K562 (cell line): ENCODE measurements around the gene NFE2. TPM values are rescaled to one million over a fixed set of nuclear protein-coding genes. Genes with fewer than 3 reads are reported as not detected.
A peak's percentile ranks its signal among the peaks of the same experiment; 100 is the strongest.

Source experiments
- microRNA counts: library from miRNA; unstranded; fragments of <30 nt; microRNA quantifications from one replicate; lab custom pipeline; 2016
- microRNA-seq: library from miRNA; unstranded; fragments of <30 nt; microRNA quantifications from one replicate; pipeline ENCODE4, GENCODE V29; 2018; ENCODE audit warnings: borderline microRNAs expressed
- polyA plus RNA-seq, 8 experiments: library from polyadenylated mRNA; depleted of rRNA in 4 of 8; stranded (reverse) in 5 of 8; unstranded in 3 of 8; fragments of >200 nt; fragmentation: Nextera tagmentation in 2 of 8; fragmentation: Illumina TruSeq in 1 of 8; extraction: Ambion mirVana in 2 of 8; extraction: Trizol in 1 of 8; gene quantifications; 2 replicates each; pipeline versions ENCODE4 v1.2.1 to v1.2.3, GENCODE V29; 2011 to 2014; ENCODE audit warnings: inconsistent platforms in 1 of 8, missing spikeins in 1 of 8
- small RNA-seq: library from RNA; depleted of rRNA; stranded (forward); fragments of <200 nt; gene quantifications from one replicate; pipeline ENCODE3, GENCODE V24; 2014
- total RNA-seq, 7 experiments: library from RNA; depleted of rRNA in 6 of 7; stranded (reverse); fragments of >200 nt in 6 of 7; fragmentation: Illumina TruSeq in 2 of 7; extraction: Trizol in 2 of 7; gene quantifications; 2 replicates each; pipeline versions ENCODE4 v1.2.1 to v1.2.3, GENCODE V29; 2011 to 2021; ENCODE audit warnings: low replicate concordance in 1 of 7

NFE2 gene
- total and polyA plus RNA-seq, 9 of the 15 experiments (the other 6 are each of a cell fraction or from before 2014, with no cell fraction given), result 12.3 to 282 (median 208) TPM

MicroRNAs within 50 kb of the gene (microRNA counts, 767-probe panel; counts per million panel counts)
- microRNA hsa-miR-148b-3p (lab: Ali Mortazavi, UCI), result 5,604 counts per million, percentile 93 among the panel's probes with 10 or more counts

Small RNA genes within 50 kb of the gene (microRNA-seq; reads per million reads assigned to microRNA genes)
- gene MIR148B, result 324 reads per million, percentile 87 among the genes with 10 or more reads in this experiment

Small RNA genes within 50 kb of the gene (small RNA-seq; reads per million reads assigned to genes)
- gene MIR148B (632 reads per million, percentile 99 among the genes with 10 or more reads in this experiment), gene RN7SL390P (not detected), gene RN7SL744P (not detected), gene RNU6-950P (not detected)

Other genes with a start within 250 kb of the NFE2 start
Only the 7 nearest of the 11 such genes appear.
- gene SMUG1, start 112.0 kb downstream of the NFE2 start, total RNA-seq (2014; rRNA removed), result 56.4 and 76.2 TPM in 2 replicates
- gene SMUG1, start 112.0 kb downstream of the NFE2 start, total RNA-seq (2014; rRNA removed; fragmentation: Illumina TruSeq; extraction: Trizol), result 29.7 and 38.1 TPM in 2 replicates
- 42.5 and 48.4 TPM in 2 replicates for gene SMUG1, start 112.0 kb downstream of the NFE2 start, total RNA-seq (2015; rRNA removed; fragmentation: Illumina TruSeq; extraction: Trizol)
- 39.4 and 42.4 TPM in 2 replicates for gene SMUG1, start 112.0 kb downstream of the NFE2 start, total RNA-seq (2021)
- gene SMUG1, start 112.0 kb downstream of the NFE2 start, polyA plus RNA-seq (2011; rRNA removed), result 46.7 and 52.4 TPM in 2 replicates
- 49.8 and 55.3 TPM in 2 replicates for gene SMUG1, start 112.0 kb downstream of the NFE2 start, polyA plus RNA-seq (2014; fragmentation: Illumina TruSeq; extraction: Trizol)
- 100 to 1,000 TPM; 106 to 117 TPM for gene SMUG1, start 112.0 kb downstream of the NFE2 start, polyA plus RNA-seq (2014; fragmentation: Nextera tagmentation; extraction: Ambion mirVana)
- gene SMUG1, start 112.0 kb downstream of the NFE2 start, polyA plus RNA-seq (2014; rRNA removed), result 56.6 and 84.5 TPM in 2 replicates
- gene CBX5, start 20.9 kb downstream of the NFE2 start, total RNA-seq (2014; rRNA removed), result 41.8 and 50.5 TPM in 2 replicates
- 80.2 and 106 TPM in 2 replicates for gene CBX5, start 20.9 kb downstream of the NFE2 start, total RNA-seq (2014; rRNA removed; fragmentation: Illumina TruSeq; extraction: Trizol)
- 55.3 and 60.8 TPM in 2 replicates for gene CBX5, start 20.9 kb downstream of the NFE2 start, total RNA-seq (2015; rRNA removed; fragmentation: Illumina TruSeq; extraction: Trizol)
- 72.6 and 82.3 TPM in 2 replicates for gene CBX5, start 20.9 kb downstream of the NFE2 start, total RNA-seq (2021)
- gene CBX5, start 20.9 kb downstream of the NFE2 start, polyA plus RNA-seq (2011; rRNA removed), result 81.2 and 102 TPM in 2 replicates
- gene CBX5, start 20.9 kb downstream of the NFE2 start, polyA plus RNA-seq (2014; fragmentation: Illumina TruSeq; extraction: Trizol), result 51.2 and 59.2 TPM in 2 replicates
- gene CBX5, start 20.9 kb downstream of the NFE2 start, polyA plus RNA-seq (2014; fragmentation: Nextera tagmentation; extraction: Ambion mirVana), result 10 to 100 TPM; 49.8 to 53.2 TPM
- gene CBX5, start 20.9 kb downstream of the NFE2 start, polyA plus RNA-seq (2014; rRNA removed), result 32.6 and 39.3 TPM in 2 replicates
- 1,166 and 1,242 TPM in 2 replicates for gene HNRNPA1, start 20.3 kb downstream of the NFE2 start, total RNA-seq (2014; rRNA removed)
- gene HNRNPA1, start 20.3 kb downstream of the NFE2 start, total RNA-seq (2014; rRNA removed; fragmentation: Illumina TruSeq; extraction: Trizol), result 1,479 and 1,871 TPM in 2 replicates
- gene HNRNPA1, start 20.3 kb downstream of the NFE2 start, total RNA-seq (2015; rRNA removed; fragmentation: Illumina TruSeq; extraction: Trizol), result 1,215 and 1,277 TPM in 2 replicates
- gene HNRNPA1, start 20.3 kb downstream of the NFE2 start, total RNA-seq (2021), result 1,768 and 1,994 TPM in 2 replicates
- 1,105 and 1,247 TPM in 2 replicates for gene HNRNPA1, start 20.3 kb downstream of the NFE2 start, polyA plus RNA-seq (2011; rRNA removed)
- gene HNRNPA1, start 20.3 kb downstream of the NFE2 start, polyA plus RNA-seq (2014; fragmentation: Illumina TruSeq; extraction: Trizol), result 2,677 and 2,919 TPM in 2 replicates
- 1,000 to 10,000 TPM; 1,815 to 2,152 TPM for gene HNRNPA1, start 20.3 kb downstream of the NFE2 start, polyA plus RNA-seq (2014; fragmentation: Nextera tagmentation; extraction: Ambion mirVana)
- gene HNRNPA1, start 20.3 kb downstream of the NFE2 start, polyA plus RNA-seq (2014; rRNA removed), result 2,590 and 2,703 TPM in 2 replicates
- 137 and 157 TPM in 2 replicates for gene COPZ1, start 24.1 kb upstream of the NFE2 start, total RNA-seq (2014; rRNA removed)
- 233 and 284 TPM in 2 replicates for gene COPZ1, start 24.1 kb upstream of the NFE2 start, total RNA-seq (2014; rRNA removed; fragmentation: Illumina TruSeq; extraction: Trizol)
- gene COPZ1, start 24.1 kb upstream of the NFE2 start, total RNA-seq (2015; rRNA removed; fragmentation: Illumina TruSeq; extraction: Trizol), result 142 and 156 TPM in 2 replicates
- 187 and 192 TPM in 2 replicates for gene COPZ1, start 24.1 kb upstream of the NFE2 start, total RNA-seq (2021)
- 473 and 482 TPM in 2 replicates for gene COPZ1, start 24.1 kb upstream of the NFE2 start, polyA plus RNA-seq (2011; rRNA removed)
- gene COPZ1, start 24.1 kb upstream of the NFE2 start, polyA plus RNA-seq (2014; fragmentation: Illumina TruSeq; extraction: Trizol), result 277 and 293 TPM in 2 replicates
- 100 to 1,000 TPM; 437 to 487 TPM for gene COPZ1, start 24.1 kb upstream of the NFE2 start, polyA plus RNA-seq (2014; fragmentation: Nextera tagmentation; extraction: Ambion mirVana)
- gene COPZ1, start 24.1 kb upstream of the NFE2 start, polyA plus RNA-seq (2014; rRNA removed), result 177 and 232 TPM in 2 replicates
- 0.16 TPM in 1 of 2 replicates, not detected in the other for gene GPR84, start 63.5 kb upstream of the NFE2 start, total RNA-seq (2014; rRNA removed)
- gene GPR84, start 63.5 kb upstream of the NFE2 start, total RNA-seq (2014; rRNA removed; fragmentation: Illumina TruSeq; extraction: Trizol), result 0.11 TPM in 1 of 2 replicates, not detected in the other
- gene GPR84, start 63.5 kb upstream of the NFE2 start, total RNA-seq (2015; rRNA removed; fragmentation: Illumina TruSeq; extraction: Trizol), result not detected in 2 replicates
- gene GPR84, start 63.5 kb upstream of the NFE2 start, total RNA-seq (2021), result not detected in 2 replicates
- 0.16 TPM in 1 of 2 replicates, not detected in the other for gene GPR84, start 63.5 kb upstream of the NFE2 start, polyA plus RNA-seq (2011; rRNA removed)
- gene GPR84, start 63.5 kb upstream of the NFE2 start, polyA plus RNA-seq (2014; fragmentation: Illumina TruSeq; extraction: Trizol), result 0.10 TPM in 1 of 2 replicates, not detected in the other
- under 1 TPM; 0.07 to 0.18 TPM for gene GPR84, start 63.5 kb upstream of the NFE2 start, polyA plus RNA-seq (2014; fragmentation: Nextera tagmentation; extraction: Ambion mirVana)
- gene GPR84, start 63.5 kb upstream of the NFE2 start, polyA plus RNA-seq (2014; rRNA removed), result not detected in 2 replicates
- gene ZNF385A, start 83.7 kb upstream of the NFE2 start, total RNA-seq (2014; rRNA removed), result 15.9 and 17.7 TPM in 2 replicates
- gene ZNF385A, start 83.7 kb upstream of the NFE2 start, total RNA-seq (2014; rRNA removed; fragmentation: Illumina TruSeq; extraction: Trizol), result 3.5 and 3.7 TPM in 2 replicates
- gene ZNF385A, start 83.7 kb upstream of the NFE2 start, total RNA-seq (2015; rRNA removed; fragmentation: Illumina TruSeq; extraction: Trizol), result 5.9 and 8.7 TPM in 2 replicates
- gene ZNF385A, start 83.7 kb upstream of the NFE2 start, total RNA-seq (2021), result 96.5 and 111 TPM in 2 replicates
- 7.7 and 15.6 TPM in 2 replicates for gene ZNF385A, start 83.7 kb upstream of the NFE2 start, polyA plus RNA-seq (2011; rRNA removed)
- gene ZNF385A, start 83.7 kb upstream of the NFE2 start, polyA plus RNA-seq (2014; fragmentation: Illumina TruSeq; extraction: Trizol), result 65.7 and 88.2 TPM in 2 replicates
- gene ZNF385A, start 83.7 kb upstream of the NFE2 start, polyA plus RNA-seq (2014; fragmentation: Nextera tagmentation; extraction: Ambion mirVana), result 1 to 10 TPM; 1.0 TPM
- 30.3 and 34.6 TPM in 2 replicates for gene ZNF385A, start 83.7 kb upstream of the NFE2 start, polyA plus RNA-seq (2014; rRNA removed)
- gene ITGA5, start 118.3 kb upstream of the NFE2 start, total RNA-seq (2014; rRNA removed), result 47.4 and 59.0 TPM in 2 replicates
- 41.7 and 49.0 TPM in 2 replicates for gene ITGA5, start 118.3 kb upstream of the NFE2 start, total RNA-seq (2014; rRNA removed; fragmentation: Illumina TruSeq; extraction: Trizol)
- gene ITGA5, start 118.3 kb upstream of the NFE2 start, total RNA-seq (2015; rRNA removed; fragmentation: Illumina TruSeq; extraction: Trizol), result 33.7 and 34.5 TPM in 2 replicates
- 71.0 and 75.2 TPM in 2 replicates for gene ITGA5, start 118.3 kb upstream of the NFE2 start, total RNA-seq (2021)
- gene ITGA5, start 118.3 kb upstream of the NFE2 start, polyA plus RNA-seq (2011; rRNA removed), result 55.5 and 114 TPM in 2 replicates
- gene ITGA5, start 118.3 kb upstream of the NFE2 start, polyA plus RNA-seq (2014; fragmentation: Illumina TruSeq; extraction: Trizol), result 82.1 and 82.8 TPM in 2 replicates
- gene ITGA5, start 118.3 kb upstream of the NFE2 start, polyA plus RNA-seq (2014; fragmentation: Nextera tagmentation; extraction: Ambion mirVana), result 1 to 10 TPM; 9.1 to 9.2 TPM
- 34.0 and 36.0 TPM in 2 replicates for gene ITGA5, start 118.3 kb upstream of the NFE2 start, polyA plus RNA-seq (2014; rRNA removed)